Measurements from ENCODE around the gene NR4A1.

NR4A1 gene

DNA sequence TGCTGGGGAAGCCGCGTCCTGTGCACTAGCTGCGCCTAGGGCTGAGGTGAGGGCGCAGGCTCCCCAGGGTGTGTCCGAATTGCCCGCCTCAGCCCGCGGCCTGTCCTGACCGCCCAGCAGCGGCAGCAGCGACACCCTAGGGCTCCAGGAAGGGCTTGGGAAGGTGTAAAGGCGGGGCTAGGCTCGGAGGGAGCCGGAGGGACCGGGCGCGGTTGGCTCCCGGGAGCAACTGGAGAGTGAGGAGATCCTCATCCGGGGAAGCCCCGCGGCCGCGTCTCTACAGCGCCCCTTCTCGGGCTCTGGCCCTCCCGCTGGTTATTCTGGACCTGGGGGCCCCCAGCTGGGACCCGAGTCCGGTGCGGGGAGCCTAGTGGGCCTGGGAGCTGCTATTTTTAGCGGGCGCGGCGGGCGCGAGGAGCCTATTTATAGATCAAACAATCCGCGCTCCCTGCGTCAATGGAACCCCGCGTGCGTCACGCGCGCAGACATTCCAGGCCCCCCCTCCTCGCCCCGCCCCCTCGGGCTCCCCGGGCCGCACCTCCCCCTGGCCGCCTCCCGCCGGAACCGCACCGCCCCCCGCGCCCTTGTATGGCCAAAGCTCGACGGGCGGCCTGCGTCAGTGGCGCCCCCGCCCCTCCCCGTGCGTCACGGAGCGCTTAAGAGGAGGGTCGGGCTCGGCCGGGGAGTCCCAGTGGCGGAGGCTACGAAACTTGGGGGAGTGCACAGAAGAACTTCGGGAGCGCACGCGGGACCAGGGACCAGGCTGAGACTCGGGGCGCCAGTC, at the start of gene NR4A1:
Gene NR4A1 (plus strand): TSS at position 685 of the 784 bp plus-strand sequence. CDS start 2,887 bp downstream, outside the sequence.
- peak; percentile 91 to 96 for DNase-seq

DNA sequence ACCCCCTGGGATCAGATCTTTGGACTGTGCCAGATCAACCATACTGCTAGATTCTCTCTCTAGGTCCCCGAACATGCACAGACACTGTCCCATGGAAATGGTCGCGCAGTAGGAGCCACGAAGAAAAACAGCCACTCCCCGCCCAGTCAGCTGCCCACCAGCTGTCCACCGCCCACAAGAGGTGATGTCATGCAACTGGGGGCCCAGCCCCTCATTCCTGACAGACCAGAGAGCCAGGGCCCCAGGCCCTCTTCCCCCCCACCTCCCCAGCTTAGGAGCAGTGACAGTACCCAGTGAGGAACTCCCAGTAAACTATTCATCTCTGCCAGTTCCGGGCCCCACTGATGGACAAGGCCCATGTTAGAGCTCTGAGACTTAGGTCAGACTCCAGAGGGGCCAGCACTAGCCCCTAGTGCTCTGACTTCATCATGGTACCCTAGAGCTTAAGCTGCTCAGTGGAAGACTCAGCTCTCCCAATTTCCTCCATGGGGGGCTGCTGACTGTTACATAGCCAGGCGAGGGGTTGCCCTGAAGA, 48.2 kb upstream of the NR4A1 start:
- DNase-seq, result no peak

- DNase-seq, result no peak
Measured at GRCh38 chr12:52003591-52003990, 47.7 kb upstream of the NR4A1 start.

- peak; percentile 70 for DNase-seq
Measured at GRCh38 chr12:52004042-52004648, 47.1 kb upstream of the NR4A1 start.

DNA sequence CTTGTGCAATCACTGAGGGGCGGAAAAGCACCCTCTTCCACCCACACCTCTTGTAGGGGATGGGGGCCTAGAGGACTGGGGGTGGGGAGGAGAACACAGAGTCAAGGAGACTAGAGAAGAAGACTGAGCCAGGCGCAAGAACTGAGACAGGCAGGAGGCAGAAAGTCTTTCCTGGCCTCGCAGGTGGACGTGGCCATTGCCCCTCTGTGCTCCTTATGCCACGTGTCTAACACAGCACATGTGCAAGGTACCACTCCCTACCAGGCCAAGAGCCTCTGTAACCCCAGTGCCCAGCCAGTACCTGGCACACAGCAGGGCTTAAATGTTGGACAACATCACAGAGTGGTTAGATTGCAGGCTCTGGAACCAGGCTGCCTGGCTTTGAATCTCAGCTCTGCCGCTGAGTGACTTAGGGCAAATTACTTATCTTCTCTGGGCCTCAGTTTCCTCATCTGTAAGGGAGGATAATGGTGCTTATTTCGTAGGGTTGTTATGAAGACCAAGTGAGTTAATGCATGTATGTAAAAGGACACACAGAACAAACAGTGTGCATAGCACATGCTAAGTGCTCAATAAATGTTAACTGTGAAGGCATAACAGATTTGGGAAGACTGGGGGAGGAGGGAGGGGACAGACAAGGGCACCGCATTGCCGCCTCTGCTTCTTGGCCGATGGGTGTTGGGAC, 45.9 kb upstream of the NR4A1 start:
- DNase-seq, result no peak

DNA sequence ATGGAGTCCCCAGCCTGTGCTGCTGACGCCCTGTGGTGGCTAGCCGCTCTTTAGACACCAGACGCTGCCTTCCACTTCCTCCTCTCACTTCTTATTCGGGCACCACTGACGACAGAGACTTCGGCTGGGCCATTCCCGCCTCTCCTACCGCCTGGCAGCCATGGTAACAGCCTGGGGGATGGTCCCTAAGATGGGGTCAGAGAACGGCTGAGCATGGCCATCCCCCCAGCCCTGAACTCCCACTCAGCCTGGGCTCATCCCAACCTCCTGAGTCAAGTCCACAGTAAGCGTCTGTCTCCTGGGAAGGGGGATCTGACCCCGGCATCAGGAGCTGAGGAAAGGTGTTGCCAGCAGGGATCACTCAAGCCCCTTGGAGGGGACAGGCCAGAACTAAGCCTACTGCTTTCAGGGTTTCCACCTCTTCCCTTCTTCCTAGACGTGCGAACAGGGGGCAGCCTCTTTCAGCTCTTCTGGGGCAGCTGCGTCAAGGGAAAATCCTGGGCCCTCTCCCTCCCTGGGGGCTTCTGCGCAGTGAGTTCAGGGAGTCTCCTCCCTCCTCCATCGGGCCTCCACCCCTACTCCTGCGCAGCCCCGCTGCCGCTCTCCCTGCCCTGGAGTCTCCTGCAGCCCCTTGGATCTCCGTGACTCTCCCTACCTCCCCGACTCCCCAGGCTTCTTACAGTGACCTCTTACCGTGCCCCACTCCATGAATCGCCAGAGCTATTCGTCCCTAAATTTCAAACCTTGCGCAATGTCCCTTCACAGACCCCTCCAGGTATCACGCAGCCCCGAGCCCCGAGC, 45.1 kb upstream of the NR4A1 start:
- no peak for DNase-seq

DNA sequence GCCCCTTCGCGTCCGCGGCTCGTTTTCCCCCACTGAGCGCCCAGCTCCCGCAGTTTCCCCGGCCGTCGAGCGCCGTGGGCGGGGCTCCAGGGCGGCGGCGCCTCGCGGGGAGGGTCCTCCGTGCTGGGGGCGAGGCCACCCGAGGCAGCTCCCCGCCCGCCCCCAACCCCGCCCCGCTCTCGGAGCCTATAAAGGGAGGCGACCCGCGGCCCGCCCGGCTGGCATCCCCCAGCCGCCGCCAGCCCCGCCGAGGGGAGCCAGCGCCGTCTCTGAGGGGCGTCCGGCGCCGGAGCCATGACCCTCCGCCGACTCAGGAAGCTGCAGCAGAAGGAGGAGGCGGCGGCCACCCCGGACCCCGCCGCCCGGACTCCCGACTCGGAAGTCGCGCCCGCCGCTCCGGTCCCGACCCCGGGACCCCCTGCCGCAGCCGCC, 44.5 kb upstream of the NR4A1 start, which contains the start of gene TAMALIN:
Gene TAMALIN (plus strand): TSS at position 221 of the 432 bp plus-strand sequence. CDS start 74 bp downstream, at position 295.
- DNase-seq, result peak in 1 of 2 experiments; percentile 14

GRCh38 chr12:52007158-52007921, 43.9 kb upstream of the NR4A1 start:
- DNase-seq, result no peak

DNA sequence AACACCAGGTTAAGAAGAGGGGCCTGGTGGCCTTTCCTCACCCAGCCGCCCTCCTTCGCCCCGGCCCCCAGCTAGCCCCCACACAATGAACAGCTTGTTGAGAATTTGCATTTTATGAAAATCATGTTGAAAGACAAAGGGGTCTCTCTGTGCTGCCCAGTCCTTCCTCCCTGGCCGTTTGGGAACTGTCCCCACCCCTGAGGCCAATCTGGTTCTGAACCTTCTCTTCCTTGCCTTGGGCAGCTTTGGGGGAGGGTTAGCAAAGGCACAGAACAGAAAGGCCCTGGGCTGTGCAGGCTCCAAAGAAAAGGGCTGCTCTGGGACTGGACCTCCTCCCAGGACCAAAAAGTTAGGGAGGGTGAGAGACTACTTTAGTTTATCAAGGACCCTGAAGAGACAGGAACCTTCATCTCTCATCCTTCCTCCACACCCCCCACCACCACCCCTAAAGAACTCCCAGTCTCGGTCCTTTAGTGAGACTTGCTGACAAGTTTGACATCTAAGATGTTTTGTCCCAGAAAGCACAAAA, 43.2 kb upstream of the NR4A1 start:
- no peak for DNase-seq

DNA sequence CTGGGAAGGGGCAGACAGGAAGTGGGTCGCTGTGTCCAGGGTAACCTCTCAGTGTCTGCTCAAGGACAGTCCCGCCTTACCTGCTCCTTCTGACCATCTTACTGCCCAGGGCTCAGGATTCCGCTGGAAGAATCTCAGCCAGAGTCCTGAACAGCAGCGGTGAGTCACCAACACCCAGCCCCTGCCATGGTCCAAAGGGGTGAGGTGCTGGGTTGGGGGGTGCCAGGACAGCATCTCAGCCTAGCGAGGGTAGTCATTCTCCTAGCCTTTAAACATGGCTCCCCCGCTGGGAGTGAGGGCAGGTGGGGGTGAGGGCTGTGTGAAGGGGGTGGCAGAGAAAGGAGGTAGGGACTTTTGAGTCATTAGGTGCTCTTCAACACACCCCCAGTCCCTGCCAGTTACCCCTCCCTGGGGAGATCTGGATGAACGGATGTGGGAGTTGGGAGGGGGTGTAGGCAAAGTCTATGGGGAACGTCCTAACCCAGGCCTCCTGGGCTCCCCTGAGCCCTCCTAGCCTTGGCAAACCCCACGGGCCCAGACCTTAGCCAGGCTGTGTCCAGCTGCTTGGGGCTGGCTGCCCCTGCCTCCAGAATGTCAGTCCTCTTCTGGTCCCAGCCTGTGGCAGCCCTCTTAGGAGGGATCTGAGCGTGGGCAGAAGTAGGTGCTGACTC, 42.0 kb upstream of the NR4A1 start:
- no peak for DNase-seq

DNA sequence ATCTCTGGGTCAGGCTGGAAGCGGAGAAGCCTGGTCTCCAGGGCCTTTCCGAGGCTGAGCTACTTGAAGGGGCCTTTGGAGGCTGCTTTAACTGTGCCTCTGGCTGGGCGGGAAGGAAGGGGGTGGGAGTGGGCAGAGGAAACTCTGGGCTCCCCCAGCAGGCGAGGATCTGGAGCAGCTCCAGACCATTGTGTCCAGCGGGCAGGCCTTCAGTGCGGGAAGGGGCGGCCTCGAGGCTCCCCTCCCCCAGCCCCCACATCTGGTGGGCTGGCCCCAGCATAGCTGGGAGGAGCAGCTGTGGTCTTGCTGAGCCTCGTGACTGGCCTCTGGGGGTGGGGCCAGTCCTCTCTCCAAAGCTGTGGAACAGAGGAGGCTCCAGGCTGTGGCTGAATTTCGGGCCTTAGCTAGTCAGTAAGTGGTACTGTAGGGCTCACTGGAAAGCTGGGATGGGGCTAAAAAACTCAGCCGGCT, 41.1 kb upstream of the NR4A1 start:
- DNase-seq, result peak; percentile 49 to 79

- DNase-seq, result no peak
Measured at GRCh38 chr12:52010692-52011601, 40.3 kb upstream of the NR4A1 start.

DNA sequence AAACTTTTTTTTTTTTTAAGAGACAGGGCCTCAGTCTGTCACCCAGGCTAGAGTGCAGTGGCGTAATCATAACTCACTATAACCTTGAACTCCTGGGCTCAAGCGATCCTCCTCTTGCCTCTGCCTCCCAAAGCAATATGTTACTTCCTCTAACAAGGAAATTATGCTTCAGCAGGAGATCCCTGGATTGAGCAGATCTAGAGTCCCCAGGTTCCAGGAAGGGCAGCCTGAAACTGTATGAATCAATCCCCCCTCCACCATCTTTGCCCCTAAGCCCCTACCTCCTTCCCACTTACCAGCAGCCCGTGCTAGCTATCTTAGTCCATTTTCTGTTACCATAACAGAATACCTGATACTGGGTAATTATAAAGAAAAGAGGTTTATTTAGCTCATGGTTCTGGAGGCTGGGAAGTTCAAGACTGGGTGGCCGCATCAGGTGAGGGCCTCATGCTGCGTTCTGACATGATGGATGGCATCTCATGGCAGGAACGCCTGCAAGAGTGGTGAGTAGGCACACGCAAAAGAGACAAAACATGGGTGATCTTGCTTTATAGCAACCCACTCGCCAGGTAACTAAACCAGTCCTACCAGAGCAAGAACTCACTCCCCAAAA, 39.5 kb upstream of the NR4A1 start:
- no peak for DNase-seq

DNA sequence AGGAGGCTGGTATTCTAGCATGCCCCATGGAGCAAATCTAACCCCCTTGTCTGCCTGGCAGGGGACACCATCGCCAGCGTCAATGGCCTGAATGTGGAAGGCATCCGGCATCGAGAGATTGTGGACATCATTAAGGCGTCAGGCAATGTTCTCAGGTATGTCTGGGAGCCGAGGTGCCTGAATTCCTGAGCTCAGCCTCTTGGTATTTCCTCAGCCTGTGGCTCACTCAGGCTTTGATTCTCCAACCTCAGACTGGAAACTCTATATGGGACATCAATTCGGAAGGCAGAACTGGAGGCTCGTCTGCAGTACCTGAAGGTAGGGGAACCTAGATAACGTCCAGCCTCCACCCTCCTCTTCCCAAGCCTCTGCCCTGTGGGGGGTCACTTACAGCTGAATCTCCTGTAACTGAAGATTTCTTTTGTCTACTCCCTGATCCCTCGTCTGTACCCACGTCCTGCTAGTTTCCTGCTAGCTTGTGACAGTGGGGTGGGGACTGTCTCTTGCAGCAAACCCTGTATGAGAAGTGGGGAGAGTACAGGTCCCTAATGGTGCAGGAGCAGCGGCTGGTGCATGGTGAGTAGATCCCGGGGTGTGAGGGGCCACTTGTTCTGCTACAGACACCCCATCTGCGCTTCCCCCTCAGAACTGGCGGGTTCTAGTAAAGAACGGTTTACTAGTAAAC, 37.5 kb upstream of the NR4A1 start:
- DNase-seq, result no peak

- no peak for DNase-seq
Measured at GRCh38 chr12:52014567-52015530, 36.4 kb upstream of the NR4A1 start.

GRCh38 chr12:52015532-52016041, 35.7 kb upstream of the NR4A1 start:
- DNase-seq, result no peak

All from SHP77 (cell line).